ENCODE data around the gene GLB1L3.

GLB1L3 gene, protein sequence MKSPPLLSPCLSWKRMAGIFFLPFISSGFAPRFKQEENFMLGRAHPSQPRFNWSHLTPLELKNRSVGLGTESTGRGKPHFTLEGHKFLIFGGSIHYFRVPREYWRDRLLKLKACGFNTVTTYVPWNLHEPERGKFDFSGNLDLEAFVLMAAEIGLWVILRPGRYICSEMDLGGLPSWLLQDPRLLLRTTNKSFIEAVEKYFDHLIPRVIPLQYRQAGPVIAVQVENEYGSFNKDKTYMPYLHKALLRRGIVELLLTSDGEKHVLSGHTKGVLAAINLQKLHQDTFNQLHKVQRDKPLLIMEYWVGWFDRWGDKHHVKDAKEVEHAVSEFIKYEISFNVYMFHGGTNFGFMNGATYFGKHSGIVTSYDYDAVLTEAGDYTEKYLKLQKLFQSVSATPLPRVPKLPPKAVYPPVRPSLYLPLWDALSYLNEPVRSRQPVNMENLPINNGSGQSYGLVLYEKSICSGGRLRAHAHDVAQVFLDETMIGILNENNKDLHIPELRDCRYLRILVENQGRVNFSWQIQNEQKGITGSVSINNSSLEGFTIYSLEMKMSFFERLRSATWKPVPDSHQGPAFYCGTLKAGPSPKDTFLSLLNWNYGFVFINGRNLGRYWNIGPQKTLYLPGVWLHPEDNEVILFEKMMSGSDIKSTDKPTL

DNA sequence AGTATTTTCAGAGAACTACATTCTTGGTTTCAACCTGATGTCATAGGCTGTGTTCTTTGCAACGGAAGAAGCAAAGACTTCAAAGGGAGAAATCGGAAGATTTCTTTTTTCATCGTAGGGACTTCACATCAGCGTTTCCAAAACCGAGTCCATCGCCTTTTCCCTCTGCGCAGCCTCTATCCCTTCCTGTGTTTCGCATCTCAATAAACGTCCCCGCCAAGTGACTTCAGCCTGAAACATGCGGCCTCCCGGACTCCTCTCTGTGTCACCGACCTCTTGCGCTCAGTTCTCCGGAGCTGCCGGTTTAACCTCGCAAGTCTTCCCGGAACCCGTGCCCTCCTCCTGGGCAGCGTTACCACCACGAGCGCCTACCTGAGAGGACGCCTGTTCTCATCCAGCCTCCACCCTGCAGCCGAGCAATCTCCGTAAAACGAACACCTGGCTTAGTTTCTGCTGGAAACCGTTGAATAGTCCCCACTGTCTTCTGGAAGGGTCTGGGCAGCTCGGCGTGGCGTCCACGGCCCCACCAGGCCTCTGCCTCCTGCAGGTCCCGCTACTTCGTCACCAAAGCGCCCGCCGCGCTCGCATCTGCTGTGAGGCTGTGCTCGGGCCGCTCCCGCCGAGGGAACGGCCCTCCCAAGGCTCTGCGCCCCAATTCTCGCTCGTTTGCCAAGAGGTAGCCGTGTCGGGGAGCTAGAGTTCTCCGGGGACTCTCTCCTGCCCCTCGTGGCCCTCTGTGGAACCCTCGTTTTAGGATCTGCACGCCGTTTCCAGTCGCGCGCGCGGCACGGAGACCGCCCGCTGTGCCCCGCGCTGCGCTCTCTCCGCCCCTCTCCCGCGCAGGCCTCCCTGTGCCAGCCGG lies at the start of gene GLB1L3:
GLB1L3 (plus strand) TSS at position 846 of the 862 bp plus-strand sequence. CDS start 362 bp downstream, outside the sequence.
- DNase-seq: peak in 44 of 58 donors; percentile 13 to 83 (median 50)

GRCh38 chr11:134226806-134227325 lies 49.3 kb upstream of the GLB1L3 start:
- DNase-seq: no peak

GRCh38 chr11:134228625-134229024 lies 47.6 kb upstream of the GLB1L3 start:
- no peak for DNase-seq

GRCh38 chr11:134229126-134229790 lies 46.9 kb upstream of the GLB1L3 start:
- no peak for DNase-seq

GRCh38 chr11:134230339-134230738 lies 45.8 kb upstream of the GLB1L3 start:
- no peak for DNase-seq

DNA sequence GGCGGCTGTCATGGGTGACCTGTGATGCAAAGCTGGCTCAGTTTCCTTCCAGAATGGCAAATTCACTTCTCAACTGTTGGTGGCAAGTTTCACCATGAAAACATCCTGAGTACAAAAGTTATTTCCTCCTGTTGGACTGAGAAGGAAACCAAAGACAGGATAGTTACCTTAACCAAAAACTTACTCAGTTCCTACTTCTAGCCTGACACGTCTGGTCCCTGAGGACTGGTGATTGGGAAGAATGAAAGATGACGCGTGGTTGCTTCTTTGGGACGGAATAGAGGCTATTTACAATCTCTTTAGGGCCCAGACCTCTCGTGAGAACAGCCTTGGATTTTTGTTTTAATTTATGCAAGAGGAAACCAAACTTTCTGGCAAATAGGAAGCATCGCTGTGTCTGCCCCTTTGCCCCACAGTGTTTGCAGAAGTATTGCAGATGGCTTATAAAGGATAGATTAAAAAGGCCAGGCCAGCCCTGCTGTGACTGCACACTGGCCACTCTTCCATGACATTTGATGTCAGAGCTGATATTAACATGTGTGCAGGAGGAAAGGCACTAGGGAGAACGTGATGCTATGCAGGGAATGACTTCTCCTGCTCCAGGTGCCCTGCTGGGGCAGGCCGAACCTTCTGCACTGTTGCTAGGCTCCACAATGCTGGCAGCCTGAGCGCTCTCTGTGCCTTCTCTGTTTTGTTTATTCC lies 44.1 kb upstream of the GLB1L3 start:
- no peak for DNase-seq

DNA sequence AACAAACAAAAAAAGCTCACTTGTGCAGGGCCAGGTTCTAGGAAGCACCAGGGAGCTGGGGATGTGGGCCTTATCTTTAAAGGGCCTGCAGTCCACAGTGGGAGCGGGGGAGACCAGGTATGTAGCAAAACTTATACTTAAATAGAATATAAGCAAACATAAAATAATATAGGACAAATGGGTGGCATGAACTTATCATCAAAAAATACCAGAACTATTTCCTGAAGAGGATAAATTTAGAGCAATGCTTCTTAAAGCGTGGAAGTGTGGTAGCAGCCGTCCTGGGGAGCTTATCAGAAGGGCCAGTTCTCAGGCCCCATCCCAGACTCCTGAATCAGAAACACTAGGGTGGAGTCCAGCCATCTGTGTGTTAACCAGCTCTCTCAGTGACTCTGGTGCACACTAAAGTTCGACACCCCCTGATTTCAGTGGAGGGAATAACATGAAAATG lies 42.4 kb upstream of the GLB1L3 start:
- no peak for DNase-seq

DNA sequence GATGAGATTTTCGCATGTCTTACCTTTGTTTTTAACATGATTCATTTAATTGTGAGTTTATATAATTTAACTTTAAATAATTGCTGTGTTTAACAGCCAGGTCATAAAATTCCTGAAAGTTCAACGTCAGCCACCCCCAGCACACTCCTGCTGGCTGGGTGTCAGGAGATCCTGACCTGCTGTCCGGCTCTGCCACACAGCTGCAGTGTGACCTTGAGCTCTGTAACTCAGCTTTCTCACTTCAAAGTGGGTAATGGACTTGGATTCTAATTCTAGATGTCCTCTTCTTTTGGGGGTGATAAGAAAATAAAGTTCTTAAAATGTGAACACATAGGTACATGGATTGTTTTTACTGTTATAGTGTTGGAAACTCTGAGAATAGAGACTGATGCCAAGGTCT lies 40.8 kb upstream of the GLB1L3 start:
- no peak for DNase-seq

GRCh38 chr11:134236834-134237556 lies 39.2 kb upstream of the GLB1L3 start:
- DNase-seq: no peak

- DNase-seq: no peak
Measured at GRCh38 chr11:134237557-134237922, 38.6 kb upstream of the GLB1L3 start.

DNA sequence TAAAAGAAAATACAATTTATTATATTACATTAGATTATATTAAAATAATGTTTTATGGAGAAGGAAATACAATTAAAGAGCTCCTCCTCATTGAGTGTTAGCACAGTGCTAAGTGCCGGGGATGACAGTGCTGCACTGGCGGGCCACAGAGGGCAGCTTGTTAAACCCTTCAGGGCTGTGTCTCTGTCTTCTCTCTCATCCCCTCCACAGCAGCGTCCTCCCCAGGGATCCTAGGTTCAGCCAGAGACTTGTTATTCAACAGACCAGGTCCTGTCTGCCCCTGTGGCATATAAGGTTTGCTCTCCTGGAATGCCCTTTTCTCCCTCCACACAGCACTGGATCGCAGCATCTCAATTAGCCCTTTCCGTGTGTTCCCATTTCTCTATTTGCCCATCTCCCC lies 37.2 kb upstream of the GLB1L3 start:
- no peak for DNase-seq

DNA sequence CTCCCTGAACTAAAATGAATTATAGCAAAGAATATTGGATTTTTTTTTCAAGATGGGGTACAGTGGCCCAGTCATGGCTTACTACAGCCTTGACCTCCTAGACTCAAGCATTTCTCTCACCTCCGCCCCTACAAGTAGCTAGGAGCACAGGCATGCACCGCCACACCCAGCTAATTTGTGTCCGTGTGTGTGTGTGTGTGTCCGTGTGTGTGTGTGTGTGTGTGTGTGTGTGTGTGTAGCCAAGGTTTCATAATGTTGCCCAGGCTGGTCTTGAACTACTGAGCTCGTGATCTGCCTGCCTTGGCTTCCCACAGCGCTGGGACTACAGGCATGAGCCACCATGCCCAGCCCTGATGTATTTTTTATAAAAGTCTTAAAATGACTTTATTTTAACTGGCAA lies 35.6 kb upstream of the GLB1L3 start:
- no peak for DNase-seq

GRCh38 chr11:134242376-134242775 lies 33.8 kb upstream of the GLB1L3 start:
- no peak for DNase-seq

- DNase-seq: no peak
Measured at GRCh38 chr11:134243913-134244312, 32.3 kb upstream of the GLB1L3 start.

- no peak for DNase-seq
Measured at GRCh38 chr11:134244593-134244992, 31.6 kb upstream of the GLB1L3 start.

GRCh38 chr11:134245434-134245833 lies 30.7 kb upstream of the GLB1L3 start:
- no peak for DNase-seq

DNA sequence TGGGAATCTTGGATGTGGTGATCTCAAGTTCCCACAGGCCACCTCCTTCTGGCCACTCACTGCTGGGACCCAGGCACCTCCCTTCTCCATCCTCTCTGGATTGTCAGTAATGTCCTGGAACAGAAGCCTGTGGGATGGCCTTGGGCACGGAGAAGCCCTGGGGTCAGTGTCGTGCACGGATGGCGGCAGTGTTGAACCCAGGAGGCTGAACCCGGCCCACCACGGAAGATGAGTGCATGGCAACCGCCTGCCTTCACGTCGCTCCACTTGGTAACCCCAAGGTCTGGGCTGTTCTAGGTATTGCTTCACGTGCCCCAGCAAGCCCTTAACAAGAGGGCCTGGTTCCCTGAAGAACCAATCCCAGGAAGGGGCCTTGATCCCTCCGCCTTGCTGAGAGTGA lies 30.1 kb upstream of the GLB1L3 start:
- no peak for DNase-seq

DNA sequence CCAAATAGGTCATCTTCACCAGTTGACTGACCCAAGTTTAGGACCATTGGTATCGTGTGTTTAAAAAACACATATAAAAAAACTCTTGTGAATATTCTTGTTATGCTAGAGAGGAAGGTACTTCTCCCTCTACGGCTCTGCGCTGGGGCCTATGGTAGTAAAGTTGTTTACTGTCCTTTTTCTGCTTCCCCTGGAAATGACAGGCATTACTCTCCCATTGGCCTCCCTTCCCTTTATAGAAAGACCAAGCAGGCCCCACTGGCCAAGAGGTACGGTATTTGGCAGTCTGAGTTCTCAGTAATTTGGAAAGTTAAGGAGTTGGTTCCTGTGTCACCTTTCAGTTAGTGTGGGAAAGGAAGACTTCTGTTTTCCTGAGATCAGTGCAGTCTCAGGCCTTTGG lies 29.5 kb upstream of the GLB1L3 start:
- DNase-seq: no peak

DNA sequence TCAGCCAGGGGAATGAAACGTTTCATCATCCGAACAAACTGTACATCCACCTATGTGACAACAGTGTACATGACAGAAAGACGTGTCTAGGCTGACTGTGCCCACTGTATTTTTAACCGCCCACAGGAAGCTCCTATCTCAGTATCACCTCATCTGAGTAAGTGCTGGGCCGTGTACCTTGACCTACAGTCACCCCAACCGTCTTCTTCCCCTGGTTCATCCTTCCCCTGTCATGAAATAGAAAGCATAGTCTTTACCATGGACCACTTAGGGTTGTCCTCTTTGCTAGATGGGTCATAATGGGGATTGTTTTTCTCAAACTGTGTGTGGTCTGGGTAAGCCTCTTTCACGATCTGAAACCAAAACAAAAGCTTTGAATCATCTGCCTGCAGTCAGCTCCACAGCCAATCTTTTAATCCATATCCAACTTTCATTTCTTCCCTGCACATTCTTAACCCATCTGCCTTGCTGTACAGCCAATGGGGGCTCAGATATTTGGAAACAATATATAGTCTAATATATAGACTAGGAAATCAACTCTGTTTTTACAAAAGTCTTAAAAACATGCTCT lies 27.2 kb upstream of the GLB1L3 start:
- DNase-seq: no peak

Data from anterior cingulate cortex (tissue), 58 donors.